Measurements from ENCODE around the gene RASSF5.
"Not testable (repeated sequence)": the region's sequence is repeated elsewhere in the genome, so short reads cannot be mapped to it uniquely, and the experiment has no call there.

Gene RASSF5

GRCh38 chr1:206477110-206477509 lies 30.2 kb upstream of the RASSF5 start:
- DNase-seq, result no peak

GRCh38 chr1:206477581-206478380 lies 29.6 kb upstream of the RASSF5 start:
- no peak for DNase-seq

GRCh38 chr1:206478746-206479145 lies 28.6 kb upstream of the RASSF5 start:
- no peak for DNase-seq

GRCh38 chr1:206479183-206480125 lies 27.9 kb upstream of the RASSF5 start:
- peak; percentile 81 for DNase-seq

GRCh38 chr1:206480211-206480610 lies 27.1 kb upstream of the RASSF5 start:
- no peak for DNase-seq

- no peak for DNase-seq
Measured at GRCh38 chr1:206482611-206483010, 24.7 kb upstream of the RASSF5 start.

GRCh38 chr1:206483864-206484263 lies 23.5 kb upstream of the RASSF5 start:
- DNase-seq, result not testable (repeated sequence)

GRCh38 chr1:206484901-206485300 lies 22.4 kb upstream of the RASSF5 start:
- no peak for DNase-seq

- DNase-seq, result no peak
Measured at GRCh38 chr1:206486995-206487788, 20.1 kb upstream of the RASSF5 start.

GRCh38 chr1:206487970-206488369 lies 19.4 kb upstream of the RASSF5 start:
- DNase-seq, result no peak

GRCh38 chr1:206488466-206488865 lies 18.9 kb upstream of the RASSF5 start:
- DNase-seq, result no peak

- peak; percentile 90 for DNase-seq
Measured at GRCh38 chr1:206489980-206490770, 17.2 kb upstream of the RASSF5 start.

- no peak for DNase-seq
Measured at GRCh38 chr1:206490771-206491405, 16.4 kb upstream of the RASSF5 start.

GRCh38 chr1:206491616-206492015 lies 15.7 kb upstream of the RASSF5 start:
- no peak for DNase-seq

- DNase-seq, result no peak
Measured at GRCh38 chr1:206492589-206492988, 14.7 kb upstream of the RASSF5 start.

GRCh38 chr1:206493279-206493678 lies 14.1 kb upstream of the RASSF5 start:
- DNase-seq, result no peak

GRCh38 chr1:206495011-206495461 lies 12.3 kb upstream of the RASSF5 start:
- no peak for DNase-seq

GRCh38 chr1:206495493-206496046 lies 11.8 kb upstream of the RASSF5 start:
- no peak for DNase-seq

GRCh38 chr1:206496131-206496793 lies 11.1 kb upstream of the RASSF5 start:
- DNase-seq, result no peak

- no peak for DNase-seq
Measured at GRCh38 chr1:206497363-206497762, 10.0 kb upstream of the RASSF5 start.

GRCh38 chr1:206497774-206498173 lies 9.6 kb upstream of the RASSF5 start:
- no peak for DNase-seq
